Suppressor macrophage treated with lipopolysaccharide for 4 hours (primary cell): Measurements from ENCODE around the gene ZNF710.
A peak's percentile ranks its signal among the peaks of the same experiment; 100 is the strongest.

Experiments used
- DNase-seq: peaks from one replicate; pipeline ENCODE4 v3.0.0-alpha.2; 2020

Gene ZNF710

DNA sequence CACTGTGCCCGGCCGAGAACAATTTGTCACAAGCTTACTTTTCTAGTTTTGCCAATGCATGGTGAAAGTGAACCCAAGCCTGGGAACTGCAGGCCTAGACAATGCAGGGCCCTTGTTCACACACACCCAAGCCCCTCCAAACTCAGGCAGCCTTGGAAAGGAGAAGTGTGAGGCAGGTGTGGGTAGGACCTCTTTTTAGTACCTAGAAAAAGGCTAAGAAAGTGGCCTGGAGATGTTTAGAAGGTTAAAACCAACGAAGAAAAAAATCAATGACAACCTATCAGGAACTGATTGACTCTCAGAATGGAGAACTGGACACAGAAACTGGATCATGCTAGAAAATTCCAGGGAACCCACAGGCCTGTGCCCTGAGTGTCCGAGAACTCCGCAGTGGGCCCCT is 82.3 kb downstream of the ZNF710 start:
- no peak for DNase-seq

DNA sequence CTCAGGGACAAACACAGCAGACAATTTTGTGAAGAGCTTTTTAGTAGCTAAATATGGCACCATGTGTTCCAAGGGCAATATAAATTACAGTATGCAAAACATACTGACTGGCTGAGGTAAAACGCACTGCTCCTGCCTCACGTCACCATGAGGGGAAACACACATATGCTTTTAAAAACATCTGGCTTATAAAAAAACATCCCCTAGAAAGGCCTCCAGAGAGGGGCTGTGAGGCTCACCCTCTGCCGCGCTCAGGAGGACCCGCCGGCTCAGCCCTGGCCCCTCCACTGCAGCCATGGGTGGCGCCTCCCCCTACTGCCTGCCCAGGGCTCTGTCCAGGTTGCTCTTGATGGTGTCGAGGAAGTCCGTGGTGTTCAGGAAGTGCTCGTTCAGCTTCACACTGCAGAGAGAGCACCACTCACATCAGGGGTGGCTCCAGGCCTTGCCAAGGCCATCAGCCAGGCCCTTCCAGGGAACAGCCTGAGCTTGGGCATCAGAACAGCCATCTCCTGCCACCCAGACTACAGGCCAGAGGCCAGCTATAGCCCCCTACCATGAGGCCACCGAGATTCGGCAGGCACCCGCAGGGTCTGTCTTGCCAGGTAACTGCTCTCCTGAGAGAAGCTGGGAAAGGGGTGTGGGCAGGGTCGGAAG is 83.0 kb downstream of the ZNF710 start:
- no peak for DNase-seq

DNA sequence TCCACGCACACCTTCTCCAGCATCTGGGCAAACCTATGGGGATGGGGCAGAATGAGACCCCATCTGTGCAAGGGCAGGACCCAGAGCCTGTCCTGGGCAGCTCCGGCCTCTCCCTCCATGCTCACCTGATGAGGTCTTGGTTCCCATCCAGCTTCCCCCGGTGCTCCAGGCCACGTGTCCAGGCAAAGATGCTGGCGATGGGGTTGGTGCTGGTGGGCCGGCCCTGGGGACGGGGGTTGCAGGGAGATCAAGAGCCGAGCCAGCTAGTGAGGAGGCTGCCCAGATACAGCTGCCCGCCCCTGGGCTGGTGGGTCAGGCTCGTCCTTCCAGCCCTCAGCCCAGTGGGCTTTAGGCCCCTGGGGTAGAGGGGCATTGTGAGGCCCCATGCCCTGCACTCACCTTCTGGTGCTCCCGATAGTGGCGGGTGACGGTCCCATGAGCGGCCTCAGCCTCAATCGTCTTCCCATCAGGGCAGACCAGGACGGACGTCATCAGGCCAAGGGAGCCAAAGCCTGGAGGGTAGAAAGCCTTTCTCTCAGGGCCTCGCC is 83.8 kb downstream of the ZNF710 start:
- DNase-seq, result no peak

DNA sequence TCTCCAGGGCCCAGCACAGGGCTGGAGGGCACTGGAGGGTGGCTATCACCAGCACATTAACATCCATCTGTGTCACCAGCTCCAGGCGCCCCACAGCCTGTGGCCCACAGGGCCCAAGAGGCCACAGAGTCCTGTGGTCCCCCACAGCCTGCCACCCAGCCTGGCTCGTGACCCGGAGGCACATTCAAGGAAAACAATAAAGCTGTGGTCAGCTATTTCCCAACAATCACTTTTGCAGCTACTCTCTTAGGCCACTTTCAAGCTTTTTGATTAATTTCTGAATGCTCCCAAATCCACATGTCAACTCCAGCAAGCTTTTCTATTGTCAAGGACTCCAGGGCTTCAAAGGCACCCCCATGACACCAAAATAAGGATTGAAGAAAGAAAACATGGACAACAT is 84.4 kb downstream of the ZNF710 start:
- no peak for DNase-seq

DNA sequence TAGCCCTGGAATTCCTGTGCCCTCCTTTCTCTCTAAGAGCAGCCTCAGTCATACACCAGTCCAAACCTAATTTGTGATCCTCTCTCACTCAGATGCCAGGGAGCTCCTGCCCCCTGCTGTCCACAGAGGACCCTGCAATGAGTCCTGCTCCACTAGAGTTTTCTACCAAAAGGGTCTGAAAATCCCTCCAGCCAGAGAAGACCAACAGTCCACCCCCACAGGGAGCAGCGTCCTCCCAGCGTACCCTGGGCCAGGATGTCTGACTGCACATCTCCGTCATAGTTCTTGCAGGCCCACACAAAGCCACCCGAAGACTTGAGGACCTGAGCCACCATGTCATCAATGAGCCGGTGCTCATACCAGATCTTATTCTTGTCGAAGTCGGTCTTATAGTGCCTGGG is 85.7 kb downstream of the ZNF710 start:
- DNase-seq, result peak; percentile 69

DNA sequence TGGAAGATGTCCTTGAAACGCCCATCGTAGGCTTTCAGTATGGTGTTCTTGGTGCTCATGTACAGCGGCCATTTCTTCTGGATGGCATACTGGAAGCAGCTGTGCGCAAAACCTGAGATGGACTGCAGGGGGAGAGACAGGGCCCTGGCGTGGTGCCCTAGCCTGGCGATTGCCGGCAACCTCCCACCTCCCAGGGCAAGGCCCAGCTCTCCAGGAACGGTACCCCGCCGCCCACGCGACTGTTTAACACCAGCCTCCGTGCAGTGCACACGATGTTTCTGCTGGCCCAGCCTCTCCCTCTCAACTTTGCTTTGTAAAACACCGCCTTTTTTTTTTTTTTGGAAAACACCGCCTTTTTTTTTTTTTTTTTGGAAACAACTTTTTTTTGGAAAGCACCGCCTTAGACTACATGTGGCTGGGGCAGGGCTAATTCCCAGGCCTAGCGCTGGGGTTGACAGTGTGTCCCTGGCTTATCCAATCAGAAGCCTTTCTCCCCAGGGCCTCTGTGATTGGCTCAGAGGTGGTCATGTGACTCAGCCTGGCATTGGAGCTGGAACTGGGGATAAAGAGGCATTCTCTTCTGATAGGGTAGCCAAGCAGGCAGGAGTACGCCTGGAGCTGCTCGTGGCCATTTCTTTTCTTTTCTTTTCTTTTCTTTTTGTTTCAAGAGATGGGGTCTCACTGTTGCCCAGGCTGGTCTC is 86.5 kb downstream of the ZNF710 start:
- DNase-seq, result peak; percentile 40

DNA sequence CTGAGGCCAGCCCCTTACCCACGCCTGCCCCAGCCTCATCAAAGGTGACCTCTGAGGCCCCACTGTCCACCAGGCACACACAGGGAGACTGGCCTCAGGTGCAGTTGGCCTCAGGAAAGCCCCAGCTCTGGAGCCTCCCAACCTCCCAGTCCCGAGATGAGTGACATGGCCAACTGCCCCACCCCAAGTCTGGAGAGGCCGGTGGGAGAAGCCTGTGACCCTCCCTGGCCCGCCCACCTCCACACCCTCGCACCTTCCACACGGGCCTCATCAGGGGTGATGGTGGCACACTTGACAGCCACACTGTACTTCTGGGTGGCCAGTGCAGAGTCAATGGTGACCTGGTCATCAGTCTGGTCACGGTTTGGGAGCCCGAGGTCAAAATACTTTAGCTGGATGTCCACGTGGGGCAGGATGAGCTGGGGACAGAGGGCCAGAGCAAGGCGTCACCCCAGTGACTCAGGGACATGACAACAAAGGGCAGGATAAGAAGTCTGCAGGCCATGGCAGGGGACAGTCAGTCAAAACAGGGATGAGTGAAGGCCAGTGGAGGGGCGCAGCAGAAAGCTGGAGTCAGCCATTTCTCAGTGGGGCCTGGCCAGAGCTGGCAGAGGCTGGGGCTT is 89.2 kb downstream of the ZNF710 start:
- DNase-seq, result no peak

DNA sequence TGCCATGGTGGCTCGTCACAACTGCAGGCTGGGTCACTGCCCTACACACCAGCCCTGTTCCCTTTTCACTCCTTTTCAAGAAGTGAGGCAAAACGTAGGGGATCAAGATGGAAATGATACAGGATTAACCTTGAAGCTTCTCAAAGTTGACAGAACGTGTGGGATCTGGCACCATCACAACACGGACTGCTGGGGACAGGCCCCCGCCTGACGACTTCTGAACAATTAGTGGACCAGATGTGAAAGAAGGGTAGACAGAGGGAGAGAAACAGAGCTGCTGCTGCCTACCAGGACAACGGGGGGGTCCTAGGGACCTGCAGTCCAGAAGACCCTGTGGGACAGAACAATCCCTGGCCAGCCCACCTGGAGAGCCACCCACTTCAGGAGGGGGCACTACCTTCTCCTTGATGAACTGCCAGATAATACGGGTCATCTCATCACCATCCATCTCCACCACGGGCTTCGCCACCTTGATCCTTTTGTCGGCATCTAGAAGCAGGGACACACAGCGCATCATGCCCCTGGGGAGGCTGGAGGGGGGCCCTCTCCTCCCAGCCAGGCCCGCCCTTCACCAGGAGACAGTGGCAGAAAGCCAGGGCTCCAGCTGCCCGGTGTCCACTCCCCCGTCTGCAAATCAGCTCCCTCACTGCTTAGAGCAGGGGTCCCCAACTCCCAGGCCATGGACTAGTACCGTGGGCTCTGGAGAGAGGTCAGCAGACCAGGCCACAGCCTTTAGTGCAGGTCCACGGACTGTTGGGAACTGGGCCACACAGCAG is 90.2 kb downstream of the ZNF710 start:
- no peak for DNase-seq

DNA sequence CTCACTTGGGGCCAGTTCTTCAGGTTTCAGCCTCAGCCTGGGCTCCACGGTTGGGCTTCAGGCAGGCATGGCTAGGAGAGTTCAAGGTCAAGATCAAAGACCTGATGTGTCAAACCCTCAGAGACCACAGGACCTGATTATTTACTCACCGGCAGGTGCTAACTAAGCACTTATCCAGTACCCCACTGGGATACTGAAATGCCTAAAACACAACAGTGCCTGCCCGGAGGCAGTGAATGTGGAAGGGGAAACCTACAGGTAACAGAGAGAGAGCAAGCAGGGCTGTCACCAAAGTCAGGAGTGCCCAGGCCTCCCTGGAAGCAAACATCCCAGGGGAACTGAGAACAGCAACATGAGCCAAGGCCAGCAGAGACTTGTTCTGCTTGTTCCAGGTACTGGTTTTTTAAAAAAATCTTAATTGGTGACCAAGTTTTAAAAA is 94.4 kb downstream of the ZNF710 start:
- no peak for DNase-seq

DNA sequence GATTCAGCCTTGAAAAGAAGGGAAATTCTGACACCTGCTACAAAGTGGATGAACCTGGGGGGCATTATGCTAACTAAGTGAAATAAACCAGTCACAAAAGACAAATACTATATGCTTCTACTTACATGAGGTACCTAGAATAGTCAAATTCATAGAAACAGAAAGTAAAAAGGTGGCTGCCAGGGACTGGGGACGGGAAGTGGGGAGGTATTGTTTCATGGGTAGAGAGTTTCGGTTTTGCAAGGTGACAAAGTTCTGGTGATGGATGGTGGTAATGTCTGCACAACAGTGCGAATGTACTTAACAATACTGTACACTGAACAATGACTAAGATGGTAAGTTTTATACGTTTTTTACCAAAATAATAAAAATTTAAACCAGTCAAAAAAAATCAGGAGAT is 96.4 kb downstream of the ZNF710 start:
- DNase-seq, result peak; percentile 52

DNA sequence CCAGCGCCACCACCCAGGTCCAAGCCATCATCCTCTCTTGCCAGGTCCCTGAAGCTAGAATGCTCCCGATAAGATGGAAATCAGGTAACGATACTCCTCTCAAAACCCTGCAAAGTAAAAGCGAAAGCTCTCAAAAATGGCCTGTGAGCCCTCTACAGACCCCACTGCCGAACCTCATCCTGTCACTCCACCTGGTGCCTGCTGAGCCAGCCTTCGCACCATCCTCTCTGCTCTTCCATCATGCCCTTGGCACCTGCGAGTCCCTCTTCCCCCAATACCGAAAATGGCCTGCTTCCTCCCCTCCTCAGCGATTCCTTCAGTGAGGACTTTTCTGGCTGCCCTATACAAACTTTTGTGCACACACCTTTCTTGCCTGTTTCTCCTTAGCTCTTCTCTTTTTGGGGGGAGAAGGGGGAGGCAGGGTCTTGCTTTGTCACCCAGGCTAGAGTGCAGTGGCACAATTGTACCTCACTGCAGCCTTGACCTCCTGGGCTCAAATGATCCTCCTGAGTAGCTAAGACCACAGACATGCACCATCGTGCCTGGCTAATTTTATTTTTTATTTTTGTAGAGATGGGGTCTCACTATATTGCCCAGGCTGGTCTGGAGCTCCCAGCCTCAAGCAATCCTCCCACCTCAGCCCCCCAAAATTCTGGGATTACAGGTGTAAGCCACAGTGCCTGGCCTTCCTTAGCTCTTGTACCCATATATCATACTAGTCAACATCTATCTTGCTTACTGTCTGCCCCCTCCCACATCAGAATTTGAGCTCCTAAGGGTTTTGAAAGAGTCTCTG is 98.1 kb downstream of the ZNF710 start:
- no peak for DNase-seq

DNA sequence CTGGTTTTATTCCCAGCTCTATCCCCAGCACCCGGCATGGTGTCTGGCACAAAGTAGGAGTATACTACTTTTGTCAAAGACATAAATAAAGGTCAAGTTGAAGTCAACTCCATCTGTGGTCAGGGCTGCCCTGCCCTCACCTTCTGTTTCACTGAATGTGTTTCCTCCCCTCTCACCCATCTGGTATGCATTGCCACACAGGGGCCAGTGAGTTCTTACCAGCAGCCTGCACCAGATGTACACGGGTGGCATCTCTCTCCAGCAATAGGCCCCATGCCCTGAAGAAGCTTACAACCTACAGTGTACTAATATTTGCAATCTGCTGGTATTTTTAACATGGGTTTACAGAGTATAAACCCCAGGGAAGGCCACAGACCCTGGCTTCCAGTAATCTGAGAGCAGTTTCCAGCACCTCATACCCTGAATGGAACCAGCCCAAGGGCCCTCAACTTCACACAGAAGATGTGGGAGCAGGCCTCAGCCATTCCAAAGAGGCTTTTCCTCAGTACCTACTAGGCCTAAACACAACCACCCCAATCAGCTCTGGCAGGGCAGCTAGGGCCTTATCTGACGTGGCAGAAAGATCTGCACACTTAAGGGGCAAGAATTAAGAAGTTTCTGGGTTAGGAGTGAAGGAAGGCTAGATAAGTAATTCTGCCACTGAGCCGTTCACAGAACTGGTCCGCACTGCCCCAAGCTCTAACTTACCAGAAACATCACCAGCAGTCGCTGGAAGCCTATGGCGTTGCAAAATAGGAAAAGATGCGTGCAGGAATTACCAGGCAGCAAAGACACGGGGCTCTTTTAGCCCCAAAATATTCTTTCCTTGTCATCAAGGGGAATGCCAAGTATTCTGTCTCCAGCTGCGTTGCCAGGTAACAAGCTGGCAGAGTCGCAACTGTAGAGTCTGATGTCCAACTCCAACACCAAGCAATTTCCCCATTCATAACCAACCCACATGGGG is 99.0 kb downstream of the ZNF710 start:
- peak; percentile 30 for DNase-seq

DNA sequence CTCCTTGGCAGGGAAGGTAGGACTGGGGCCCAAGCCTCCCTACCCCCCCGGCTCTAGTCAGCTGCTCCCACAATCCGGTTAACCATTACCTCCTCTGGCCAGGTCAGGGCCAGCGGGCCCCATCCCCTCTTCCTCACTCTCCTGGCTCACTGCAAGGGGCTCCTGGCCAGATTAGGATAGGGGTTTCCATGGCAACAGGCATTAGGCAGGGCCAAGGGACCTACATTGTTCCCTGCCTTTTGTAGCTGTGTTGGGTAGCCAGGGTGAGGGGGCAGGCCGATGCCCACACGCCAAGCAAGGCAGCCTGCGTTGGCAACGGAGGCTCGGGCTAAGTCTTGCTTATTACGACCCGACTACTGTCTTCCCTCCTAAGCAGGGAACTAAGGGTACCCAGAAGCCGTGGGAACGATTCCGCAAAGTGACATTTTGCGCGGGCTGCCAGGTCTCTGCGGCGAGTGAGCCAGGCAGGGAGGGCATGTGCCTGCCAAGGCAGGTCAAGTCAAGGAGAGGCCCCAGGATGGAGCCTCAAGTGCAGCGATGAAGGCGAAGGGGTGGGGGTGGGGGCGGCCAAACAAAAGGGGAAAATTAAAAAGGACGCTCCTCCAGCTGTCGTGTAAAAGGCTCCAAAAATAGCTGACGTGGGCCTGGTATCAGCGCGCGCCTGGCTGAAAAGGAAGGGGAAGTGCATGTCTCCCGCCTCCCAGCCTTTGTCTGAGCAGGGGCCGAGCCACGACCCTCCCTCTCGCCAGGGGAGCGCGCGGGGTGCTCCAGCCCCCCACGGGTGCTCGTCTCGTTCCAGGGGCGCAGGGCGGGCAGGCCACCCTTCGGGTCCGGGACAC is 100.2 kb downstream of the ZNF710 start:
- peak; percentile 62 for DNase-seq

DNA sequence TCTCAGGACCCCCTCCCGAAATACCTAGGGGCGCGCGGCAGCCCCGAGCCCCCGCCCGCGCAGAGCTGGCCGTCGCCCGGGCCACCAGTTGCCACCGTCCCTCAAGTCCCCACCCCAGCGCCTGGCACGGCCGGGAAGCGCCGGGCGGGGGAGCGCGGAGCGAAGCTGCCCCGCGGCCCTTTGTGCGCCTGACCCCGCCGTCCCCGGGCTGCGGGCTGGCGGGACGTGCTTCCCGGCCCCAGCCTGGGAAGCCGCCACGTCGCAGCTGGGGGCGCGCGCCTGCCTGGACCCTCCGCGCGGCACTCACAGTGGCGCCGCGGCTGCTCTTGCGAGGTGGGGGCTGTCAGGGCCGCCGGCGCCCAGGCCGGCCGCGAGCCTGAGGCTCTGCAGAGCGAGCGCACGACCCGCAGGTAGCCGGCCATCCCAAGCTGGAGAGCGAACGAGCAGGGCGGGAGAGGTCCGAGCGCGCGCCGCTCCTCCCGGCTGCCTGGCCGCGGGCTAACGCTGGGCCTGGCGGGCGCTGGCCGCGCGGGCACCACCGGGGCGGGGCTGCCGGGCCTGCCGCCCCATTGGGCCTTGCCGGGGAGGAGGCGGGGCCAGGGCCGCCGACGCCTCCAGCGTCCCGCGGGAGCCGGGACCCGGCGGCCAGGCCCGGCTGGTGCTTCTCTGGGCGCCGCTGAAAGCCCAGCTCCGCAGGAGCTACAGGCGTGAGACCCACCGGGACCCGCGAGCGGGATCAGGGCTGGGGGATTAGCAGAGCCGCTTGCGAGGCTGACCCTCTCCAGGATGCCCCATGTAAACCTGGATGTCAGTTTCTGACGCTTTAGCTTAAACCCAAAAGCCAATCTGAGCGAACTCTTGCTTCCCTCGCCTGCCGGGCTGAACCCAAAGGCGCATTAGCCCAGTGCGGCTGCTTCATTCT is 101.1 kb downstream of the ZNF710 start, which contains the start of gene IDH2:
IDH2 (minus strand) TSS at position 500 of the 922 bp plus-strand sequence; CDS start at position 422, 78 bp downstream.
- DNase-seq, result peak; percentile 92

DNA sequence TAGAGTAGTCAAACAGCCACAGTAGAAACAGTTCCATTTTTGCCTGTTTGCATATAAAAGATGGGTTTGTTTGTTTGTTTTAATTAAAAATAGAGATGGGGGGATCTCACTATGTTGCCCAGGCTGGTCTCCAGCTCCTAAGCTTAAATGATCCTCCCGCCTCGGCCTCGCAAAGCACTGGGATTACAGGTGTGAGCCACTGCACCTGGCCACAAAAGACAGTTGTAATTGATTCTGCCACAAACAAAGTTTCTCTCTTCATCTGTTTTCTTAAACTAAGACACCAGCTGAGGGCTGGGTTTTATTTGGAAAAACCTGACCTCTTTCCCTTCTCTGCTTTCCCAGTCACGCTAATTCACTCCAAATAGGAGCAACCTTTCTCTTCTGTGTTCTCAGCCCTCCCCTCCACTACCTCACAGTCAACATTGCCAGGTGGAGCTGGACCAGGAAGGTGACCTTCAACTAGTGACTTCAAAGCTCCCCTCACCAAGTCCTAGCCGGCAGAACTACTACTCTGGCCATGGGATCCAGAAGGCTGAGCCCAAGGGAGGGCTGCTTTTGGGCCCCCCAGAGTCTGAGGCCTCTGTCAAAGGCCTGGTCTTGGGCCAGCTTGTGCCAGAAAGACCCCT is 102.7 kb downstream of the ZNF710 start:
- no peak for DNase-seq

DNA sequence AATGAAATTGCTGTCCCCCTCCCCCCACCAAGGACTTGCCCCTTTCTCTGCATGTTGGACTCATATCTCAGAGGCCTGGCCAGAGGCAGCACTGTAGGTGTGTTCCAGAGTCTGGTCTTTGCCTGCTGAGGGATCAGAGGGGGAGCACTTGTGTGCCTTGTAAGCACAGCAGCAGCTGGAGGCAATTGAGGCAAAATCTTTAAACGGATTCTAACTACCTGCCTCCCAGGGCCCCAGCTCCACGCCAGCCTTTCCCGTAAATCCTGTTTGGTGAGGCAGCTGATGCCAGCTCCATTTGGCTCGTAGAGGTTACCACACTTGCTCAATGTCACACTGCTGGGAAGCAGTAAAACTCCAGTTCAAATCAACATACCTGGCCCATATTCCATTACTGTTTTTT is 103.4 kb downstream of the ZNF710 start:
- no peak for DNase-seq

DNA sequence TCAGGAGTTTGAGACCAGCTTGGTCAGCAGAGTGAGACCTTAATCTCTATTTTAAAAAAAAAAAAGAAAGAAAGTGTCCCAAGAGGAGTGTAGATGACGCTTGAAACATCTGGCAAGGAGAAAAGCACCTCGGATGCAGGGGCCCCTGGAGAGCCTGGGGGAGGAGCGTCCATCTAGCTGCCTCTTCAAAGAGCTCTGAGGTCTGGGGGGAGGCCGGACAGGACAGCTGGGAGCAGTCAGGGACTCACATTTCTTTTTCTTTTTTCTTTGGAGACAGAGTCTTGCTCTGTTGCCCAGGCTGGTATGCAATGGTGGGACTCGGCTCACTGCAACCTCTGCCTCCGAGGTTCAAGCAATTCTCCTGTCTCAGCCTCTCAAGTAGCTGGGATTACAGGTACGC is 104.4 kb downstream of the ZNF710 start:
- no peak for DNase-seq

DNA sequence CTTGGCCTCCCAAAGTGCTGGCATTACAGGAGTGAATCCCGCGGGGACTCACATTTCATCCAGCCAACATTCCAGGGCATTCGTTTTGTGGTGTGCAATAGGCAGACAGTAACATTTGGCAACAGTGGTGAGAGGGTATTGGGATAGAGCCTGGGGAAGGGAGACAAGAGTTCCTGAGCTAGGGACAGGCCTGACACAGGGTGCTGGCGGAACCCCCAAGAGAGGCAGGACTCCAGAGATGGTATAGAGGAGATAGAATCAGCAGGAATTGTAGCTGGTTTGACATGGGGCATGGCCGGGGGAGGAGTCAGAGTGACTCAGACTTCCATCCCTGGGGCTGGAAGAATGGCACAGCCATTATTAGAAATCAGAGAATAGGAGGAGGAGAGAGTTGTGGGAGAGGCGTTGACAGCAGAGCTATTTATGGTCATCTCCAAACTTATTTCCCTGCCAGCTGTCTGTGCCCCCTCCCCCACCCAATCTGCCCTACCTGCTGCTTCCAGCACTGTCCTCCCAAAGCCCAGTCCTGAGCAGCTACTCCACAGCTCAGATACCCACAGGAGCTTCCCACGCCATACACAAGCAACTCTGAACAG is 105.5 kb downstream of the ZNF710 start:
- peak; percentile 24 for DNase-seq
